ENCODE data around the gene RYR3.

The RYR3 gene

DNA sequence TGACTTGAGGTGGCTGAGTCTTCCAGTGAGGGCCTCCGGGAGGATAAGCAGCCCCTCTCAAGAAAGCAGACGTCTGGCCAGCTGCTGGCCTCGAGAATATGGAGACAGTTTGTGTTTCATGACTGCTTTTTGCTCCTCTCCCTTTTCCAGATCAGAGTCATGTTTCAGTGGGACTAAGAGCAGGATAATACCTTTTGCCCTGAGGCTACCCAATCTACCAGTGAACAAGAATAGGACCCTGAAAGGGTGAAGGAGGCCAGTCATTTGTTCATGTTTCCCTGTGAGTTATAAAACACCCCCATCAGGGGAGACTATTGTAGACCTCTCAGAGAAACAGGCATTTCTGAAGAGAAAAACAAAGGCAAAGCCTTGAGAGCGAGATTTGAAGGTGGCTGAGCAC lies 137.4 kb downstream of the RYR3 start:
- Histone ChIP-seq H3K9me3 (ENCODE audit: control insufficient read depth in 2 of 2, low read length in 2 of 2) (no peaks in the 10 kb centered on the region), H3K4me1 (ENCODE audit: control insufficient read depth, insufficient read depth, low read length) (no peaks in the 10 kb centered on the region), H3K27me3 (ENCODE audit: control insufficient read depth in 1 of 2, insufficient read depth in 2 of 2, low read length in 2 of 2) (no peaks in the 10 kb centered on the region), H3K4me3 (ENCODE audit: low read length in 2 of 2) (no peak overlapping the region), H3K27ac (ENCODE audit: low read length) (no peak overlapping the region), H3K36me3 (ENCODE audit: control insufficient read depth in 2 of 2, insufficient read depth in 2 of 2, low read length in 2 of 2) (no peaks in the 10 kb centered on the region), H3K9ac (ENCODE audit: low read length in 2 of 2) (no peak overlapping the region)

DNA sequence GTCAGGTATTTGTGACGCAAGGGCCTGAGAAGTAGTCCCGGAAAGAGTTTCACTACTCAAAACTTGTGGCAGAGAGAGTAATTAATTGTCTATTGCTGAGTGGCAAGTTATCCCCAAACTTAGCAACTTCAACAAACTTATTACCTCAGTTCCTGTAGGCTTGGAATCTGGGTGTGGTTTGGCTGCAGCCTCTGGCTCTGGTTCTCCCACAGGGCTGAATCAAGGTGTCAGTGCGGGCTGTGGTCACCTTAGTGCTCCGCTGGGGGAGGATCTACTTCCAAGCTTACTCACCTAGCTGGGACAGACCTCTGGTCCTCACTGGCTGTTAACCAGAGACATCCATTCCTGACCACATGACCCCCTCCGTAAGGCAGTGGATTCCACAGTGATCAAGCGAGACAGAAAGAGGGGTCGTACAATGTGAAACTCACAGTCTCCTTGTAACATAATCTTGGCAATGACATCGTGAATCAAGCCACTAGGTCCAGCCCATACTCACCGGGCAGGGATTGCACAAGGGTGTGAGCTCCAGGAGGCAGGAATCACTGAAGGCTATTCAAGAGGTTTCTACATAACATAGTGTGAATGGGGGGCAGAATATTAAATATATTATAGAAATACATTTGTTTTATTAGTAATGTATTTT lies 138.3 kb downstream of the RYR3 start:
- H3K27me3 ChIP-seq (ENCODE audit: control insufficient read depth in 1 of 2, insufficient read depth in 2 of 2, low read length in 2 of 2), result no peaks in the 10 kb centered on the region
- no peak overlapping the region for H3K9ac ChIP-seq (ENCODE audit: low read length in 2 of 2)
- H3K27ac ChIP-seq (ENCODE audit: low read length), result no peak overlapping the region
- no peaks in the 10 kb centered on the region for H3K36me3 ChIP-seq (ENCODE audit: control insufficient read depth in 2 of 2, insufficient read depth in 2 of 2, low read length in 2 of 2)
- no peak overlapping the region for H3K4me3 ChIP-seq (ENCODE audit: low read length in 2 of 2)
- no peaks in the 10 kb centered on the region for H3K4me1 ChIP-seq (ENCODE audit: control insufficient read depth, insufficient read depth, low read length)
- H3K9me3 ChIP-seq (ENCODE audit: control insufficient read depth in 2 of 2, low read length in 2 of 2), result no peaks in the 10 kb centered on the region

DNA sequence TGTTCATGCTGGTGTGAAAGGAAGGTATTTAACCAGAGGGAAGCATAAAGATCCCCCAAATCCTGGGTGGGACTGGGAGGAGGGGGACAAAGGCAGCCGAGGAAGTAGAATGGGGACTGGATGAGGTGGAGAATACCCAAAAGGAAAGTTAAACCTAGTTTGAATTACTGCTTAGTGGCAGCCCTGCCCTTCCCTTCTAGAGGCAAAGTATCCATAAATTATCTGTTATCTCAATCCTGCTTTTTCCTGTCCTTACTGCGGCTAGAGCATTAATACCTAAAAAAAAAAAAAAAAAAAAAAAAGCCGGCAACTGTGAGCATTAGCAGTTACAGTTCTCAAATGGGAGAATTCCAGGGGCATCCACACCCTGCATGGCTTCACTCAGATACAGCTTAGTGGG lies 139.0 kb downstream of the RYR3 start:
- Histone ChIP-seq H3K9me3 (ENCODE audit: control insufficient read depth in 2 of 2, low read length in 2 of 2) (no peaks in the 10 kb centered on the region), H3K9ac (ENCODE audit: low read length in 2 of 2) (no peak overlapping the region), H3K27me3 (ENCODE audit: control insufficient read depth in 1 of 2, insufficient read depth in 2 of 2, low read length in 2 of 2) (no peaks in the 10 kb centered on the region), H3K27ac (ENCODE audit: low read length) (no peak overlapping the region), H3K36me3 (ENCODE audit: control insufficient read depth in 2 of 2, insufficient read depth in 2 of 2, low read length in 2 of 2) (no peaks in the 10 kb centered on the region), H3K4me1 (ENCODE audit: control insufficient read depth, insufficient read depth, low read length) (no peaks in the 10 kb centered on the region), H3K4me3 (ENCODE audit: low read length in 2 of 2) (no peak overlapping the region)

DNA sequence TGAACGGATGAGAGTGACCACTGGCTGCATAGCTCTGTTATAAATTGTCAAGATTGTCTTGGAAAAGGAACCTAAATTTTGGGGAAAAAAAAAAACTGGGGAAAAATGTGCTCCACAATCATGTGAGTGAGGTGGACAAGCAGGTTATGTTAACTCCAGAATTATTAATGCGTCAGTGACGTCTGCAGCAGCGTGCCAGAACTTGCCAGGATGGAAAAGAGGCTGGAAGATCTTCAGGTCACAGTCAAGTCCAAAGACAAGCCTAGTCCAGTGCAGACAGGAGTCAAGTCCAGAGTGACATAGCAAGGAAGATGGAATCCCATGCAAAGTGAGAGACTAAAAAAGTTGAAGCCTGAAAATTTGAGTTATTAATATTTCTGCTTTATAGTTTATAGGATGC lies 140.6 kb downstream of the RYR3 start:
- Histone ChIP-seq H3K9ac (ENCODE audit: low read length in 2 of 2) (no peak overlapping the region), H3K4me1 (ENCODE audit: control insufficient read depth, insufficient read depth, low read length) (no peaks in the 10 kb centered on the region), H3K4me3 (ENCODE audit: low read length in 2 of 2) (no peak overlapping the region), H3K36me3 (ENCODE audit: control insufficient read depth in 2 of 2, insufficient read depth in 2 of 2, low read length in 2 of 2) (no peaks in the 10 kb centered on the region), H3K27ac (ENCODE audit: low read length) (no peak overlapping the region), H3K9me3 (ENCODE audit: control insufficient read depth in 2 of 2, low read length in 2 of 2) (no peaks in the 10 kb centered on the region), H3K27me3 (ENCODE audit: control insufficient read depth in 1 of 2, insufficient read depth in 2 of 2, low read length in 2 of 2) (no peaks in the 10 kb centered on the region)

DNA sequence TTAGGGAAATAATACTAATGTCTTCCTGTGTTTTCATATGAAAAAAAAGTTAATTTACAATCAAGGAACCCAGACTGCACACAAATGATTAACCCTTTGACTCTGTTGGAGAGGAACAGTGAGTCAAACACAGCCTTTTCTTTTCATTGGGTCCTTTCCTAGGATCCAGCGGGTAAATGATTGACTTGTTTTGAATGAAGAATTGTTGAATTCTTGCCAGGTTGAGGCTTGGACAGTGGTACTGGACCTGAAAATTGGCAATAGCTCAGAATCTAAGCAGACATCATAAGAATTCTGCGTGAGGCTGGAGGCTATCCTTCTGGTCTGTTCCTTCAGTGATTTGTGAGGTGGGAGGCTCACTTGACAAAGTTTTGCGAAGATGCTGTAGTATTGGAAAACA lies 143.0 kb downstream of the RYR3 start:
- Histone ChIP-seq H3K9ac (ENCODE audit: low read length in 2 of 2) (no peak overlapping the region), H3K4me1 (ENCODE audit: control insufficient read depth, insufficient read depth, low read length) (no peaks in the 10 kb centered on the region), H3K27ac (ENCODE audit: low read length) (no peak overlapping the region), H3K9me3 (ENCODE audit: control insufficient read depth in 2 of 2, low read length in 2 of 2) (no peaks in the 10 kb centered on the region), H3K36me3 (ENCODE audit: control insufficient read depth in 2 of 2, insufficient read depth in 2 of 2, low read length in 2 of 2) (no peaks in the 10 kb centered on the region), H3K4me3 (ENCODE audit: low read length in 2 of 2) (no peak overlapping the region), H3K27me3 (ENCODE audit: control insufficient read depth in 1 of 2, insufficient read depth in 2 of 2, low read length in 2 of 2) (no peaks in the 10 kb centered on the region)

DNA sequence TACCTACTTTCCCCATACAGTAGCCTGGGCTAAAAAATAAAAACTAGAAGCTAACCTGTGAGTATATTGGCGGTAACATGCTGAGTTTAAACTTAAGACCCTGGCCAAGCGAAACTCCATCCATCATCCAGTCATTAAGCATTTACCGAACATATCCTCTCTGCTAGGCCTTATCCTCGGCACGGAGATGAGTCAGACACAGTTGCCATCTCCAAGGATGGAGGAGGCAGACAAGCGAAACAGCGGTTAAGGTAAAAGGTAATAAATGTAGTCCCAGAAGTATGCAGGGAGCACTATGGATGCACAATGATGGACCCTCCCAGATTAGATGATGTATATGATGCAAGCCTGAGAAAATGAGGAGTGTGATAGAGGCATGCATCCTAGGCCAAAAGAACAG lies 143.6 kb downstream of the RYR3 start:
- H3K9me3 ChIP-seq (ENCODE audit: control insufficient read depth in 2 of 2, low read length in 2 of 2), result no peaks in the 10 kb centered on the region
- no peak overlapping the region for H3K9ac ChIP-seq (ENCODE audit: low read length in 2 of 2)
- H3K4me3 ChIP-seq (ENCODE audit: low read length in 2 of 2), result no peak overlapping the region
- no peak overlapping the region for H3K27ac ChIP-seq (ENCODE audit: low read length)
- no peaks in the 10 kb centered on the region for H3K27me3 ChIP-seq (ENCODE audit: control insufficient read depth in 1 of 2, insufficient read depth in 2 of 2, low read length in 2 of 2)
- no peaks in the 10 kb centered on the region for H3K4me1 ChIP-seq (ENCODE audit: control insufficient read depth, insufficient read depth, low read length)
- H3K36me3 ChIP-seq (ENCODE audit: control insufficient read depth in 2 of 2, insufficient read depth in 2 of 2, low read length in 2 of 2), result no peaks in the 10 kb centered on the region

DNA sequence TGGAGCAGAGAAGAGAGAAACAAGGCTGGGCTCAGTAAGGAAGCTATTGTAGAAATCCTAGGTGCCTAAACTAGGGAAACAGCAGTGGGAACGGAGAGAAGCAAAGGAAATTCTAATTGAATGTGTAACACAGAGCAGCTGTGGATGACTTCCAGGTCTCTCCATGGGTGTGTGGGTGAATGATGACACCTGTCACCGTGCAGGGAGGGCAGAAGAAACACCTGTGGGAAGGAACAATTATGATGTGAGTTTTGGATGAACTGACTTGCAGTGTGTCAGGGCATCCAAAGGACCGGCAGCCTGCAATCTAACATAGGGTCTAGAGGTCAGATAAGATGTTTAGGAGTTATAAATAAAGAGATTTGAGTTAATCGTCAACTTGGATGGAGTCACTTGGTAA lies 144.2 kb downstream of the RYR3 start:
- Histone ChIP-seq H3K9ac (ENCODE audit: low read length in 2 of 2) (no peak overlapping the region), H3K36me3 (ENCODE audit: control insufficient read depth in 2 of 2, insufficient read depth in 2 of 2, low read length in 2 of 2) (no peaks in the 10 kb centered on the region), H3K27ac (ENCODE audit: low read length) (no peak overlapping the region), H3K4me1 (ENCODE audit: control insufficient read depth, insufficient read depth, low read length) (no peaks in the 10 kb centered on the region), H3K4me3 (ENCODE audit: low read length in 2 of 2) (no peak overlapping the region), H3K27me3 (ENCODE audit: control insufficient read depth in 1 of 2, insufficient read depth in 2 of 2, low read length in 2 of 2) (no peaks in the 10 kb centered on the region), H3K9me3 (ENCODE audit: control insufficient read depth in 2 of 2, low read length in 2 of 2) (no peaks in the 10 kb centered on the region)

DNA sequence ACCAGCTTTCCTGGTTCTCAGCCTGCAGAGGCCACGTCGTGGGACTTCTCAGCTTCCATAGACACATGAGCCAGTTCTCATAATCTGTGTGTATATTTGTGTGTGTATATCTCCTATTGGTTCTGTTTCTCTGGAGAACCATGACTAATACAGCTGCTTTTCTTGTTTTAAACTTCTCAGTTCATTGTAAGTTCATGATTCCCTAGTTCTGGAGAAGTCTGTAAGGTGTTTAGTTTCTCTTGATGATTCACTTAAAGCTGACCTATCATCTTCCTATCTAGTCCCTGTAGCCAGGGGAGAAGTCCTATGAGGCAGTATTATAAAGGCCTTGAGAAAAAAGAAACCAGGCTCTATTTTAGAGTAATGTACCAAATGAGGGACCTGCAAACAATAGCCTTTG lies 147.7 kb downstream of the RYR3 start:
- no peaks in the 10 kb centered on the region for H3K27me3 ChIP-seq (ENCODE audit: control insufficient read depth in 1 of 2, insufficient read depth in 2 of 2, low read length in 2 of 2)
- H3K9me3 ChIP-seq (ENCODE audit: control insufficient read depth in 2 of 2, low read length in 2 of 2), result no peaks in the 10 kb centered on the region
- H3K9ac ChIP-seq (ENCODE audit: low read length in 2 of 2), result no peak overlapping the region
- no peak overlapping the region for H3K27ac ChIP-seq (ENCODE audit: low read length)
- no peaks in the 10 kb centered on the region for H3K36me3 ChIP-seq (ENCODE audit: control insufficient read depth in 2 of 2, insufficient read depth in 2 of 2, low read length in 2 of 2)
- no peak overlapping the region for H3K4me3 ChIP-seq (ENCODE audit: low read length in 2 of 2)
- H3K4me1 ChIP-seq (ENCODE audit: control insufficient read depth, insufficient read depth, low read length), result no peaks in the 10 kb centered on the region

DNA sequence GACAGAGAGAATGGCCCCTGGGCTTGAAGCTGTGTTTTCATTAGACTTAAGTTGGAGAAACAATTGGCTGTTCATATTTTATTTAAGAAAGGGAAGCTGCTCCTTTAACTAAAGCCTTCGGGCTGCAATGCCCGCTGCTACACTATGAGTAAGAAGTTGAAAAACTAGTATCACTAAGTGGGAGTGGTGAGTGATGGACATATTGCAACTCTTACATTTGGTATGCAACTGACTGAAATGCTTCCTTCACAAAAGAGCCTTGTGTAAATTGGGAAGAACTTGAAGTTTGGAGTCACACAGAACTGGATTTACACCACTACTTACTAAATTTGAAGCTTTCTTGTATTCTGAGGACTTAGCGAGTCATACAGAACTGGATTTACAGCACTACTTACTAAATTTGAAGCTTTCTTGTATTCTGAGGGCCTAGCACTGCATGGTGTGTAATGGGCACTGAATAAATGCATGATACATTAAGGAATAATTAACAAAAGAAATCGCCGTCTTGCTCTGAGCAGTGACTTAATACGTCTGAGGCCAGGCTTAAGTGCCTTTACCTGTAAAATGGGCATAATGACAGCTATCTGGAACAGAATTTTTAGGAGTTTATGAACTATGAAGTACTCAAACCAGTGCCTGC lies 149.5 kb downstream of the RYR3 start:
- Histone ChIP-seq H3K9me3 (ENCODE audit: control insufficient read depth in 2 of 2, low read length in 2 of 2) (no peaks in the 10 kb centered on the region), H3K36me3 (ENCODE audit: control insufficient read depth in 2 of 2, insufficient read depth in 2 of 2, low read length in 2 of 2) (no peaks in the 10 kb centered on the region), H3K9ac (ENCODE audit: low read length in 2 of 2) (no peak overlapping the region), H3K4me1 (ENCODE audit: control insufficient read depth, insufficient read depth, low read length) (no peaks in the 10 kb centered on the region), H3K27me3 (ENCODE audit: control insufficient read depth in 1 of 2, insufficient read depth in 2 of 2, low read length in 2 of 2) (no peaks in the 10 kb centered on the region), H3K27ac (ENCODE audit: low read length) (no peak overlapping the region), H3K4me3 (ENCODE audit: low read length in 2 of 2) (no peak overlapping the region)

DNA sequence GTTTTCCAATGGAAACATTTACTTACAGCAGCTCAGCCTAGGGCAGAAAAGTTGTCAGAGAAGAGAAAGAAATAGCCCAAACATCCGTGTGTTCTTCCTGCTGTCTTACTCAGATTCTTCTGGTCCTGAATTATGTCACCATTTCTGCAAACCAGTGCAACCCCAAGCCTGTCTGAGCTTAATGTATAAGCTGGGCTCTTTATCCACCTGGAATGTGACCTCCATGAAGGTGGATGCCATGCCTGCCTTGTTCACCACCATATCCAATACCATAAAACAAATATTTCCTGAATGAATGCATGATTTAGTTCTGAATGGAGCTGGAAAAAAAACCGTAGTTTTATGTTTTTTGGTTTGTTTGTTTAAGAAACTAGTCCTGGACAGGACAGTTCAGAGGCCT lies 150.9 kb downstream of the RYR3 start:
- Histone ChIP-seq H3K4me1 (ENCODE audit: control insufficient read depth, insufficient read depth, low read length) (no peaks in the 10 kb centered on the region), H3K4me3 (ENCODE audit: low read length in 2 of 2) (no peak overlapping the region), H3K27me3 (ENCODE audit: control insufficient read depth in 1 of 2, insufficient read depth in 2 of 2, low read length in 2 of 2) (no peaks in the 10 kb centered on the region), H3K9ac (ENCODE audit: low read length in 2 of 2) (no peak overlapping the region), H3K9me3 (ENCODE audit: control insufficient read depth in 2 of 2, low read length in 2 of 2) (no peaks in the 10 kb centered on the region), H3K36me3 (ENCODE audit: control insufficient read depth in 2 of 2, insufficient read depth in 2 of 2, low read length in 2 of 2) (no peaks in the 10 kb centered on the region), H3K27ac (ENCODE audit: low read length) (no peak overlapping the region)

DNA sequence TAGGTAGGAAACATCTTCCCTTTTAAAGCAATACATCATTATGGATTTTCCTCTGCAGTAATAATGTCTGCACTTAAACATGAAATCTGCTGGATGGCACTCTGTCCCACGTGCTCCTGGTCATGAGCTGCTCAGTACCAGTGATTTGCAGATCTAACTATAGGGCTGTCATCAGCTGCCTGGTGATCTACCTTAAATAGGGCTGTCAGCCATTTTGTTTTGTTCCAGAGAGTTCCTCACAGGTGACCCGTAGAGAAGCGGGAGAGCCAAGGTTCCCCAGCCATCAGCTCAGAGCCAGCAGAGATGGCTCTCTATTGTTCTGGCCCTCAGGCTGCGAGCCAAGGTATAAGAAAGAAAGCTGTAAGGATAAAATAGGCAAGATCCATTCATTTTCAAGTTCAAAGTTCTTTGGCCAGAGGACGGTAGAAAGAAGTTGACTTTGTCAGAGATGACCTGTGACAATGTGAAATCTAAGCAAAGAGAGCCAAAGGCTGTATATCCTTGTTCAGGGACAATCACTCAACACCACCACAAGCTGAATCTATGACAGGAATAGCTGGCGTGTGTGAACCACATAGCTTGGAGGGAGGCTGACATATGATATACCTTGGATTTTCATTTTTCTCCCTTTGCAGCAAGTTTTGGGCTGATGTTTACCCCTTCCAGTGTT lies 156.5 kb downstream of the RYR3 start:
- H3K9ac ChIP-seq (ENCODE audit: low read length in 2 of 2), result no peak overlapping the region
- no peak overlapping the region for H3K4me3 ChIP-seq (ENCODE audit: low read length in 2 of 2)
- H3K9me3 ChIP-seq (ENCODE audit: control insufficient read depth in 2 of 2, low read length in 2 of 2), result no peaks in the 10 kb centered on the region
- H3K27me3 ChIP-seq (ENCODE audit: control insufficient read depth in 1 of 2, insufficient read depth in 2 of 2, low read length in 2 of 2), result no peaks in the 10 kb centered on the region
- H3K4me1 ChIP-seq (ENCODE audit: control insufficient read depth, insufficient read depth, low read length), result no peaks in the 10 kb centered on the region
- H3K36me3 ChIP-seq (ENCODE audit: control insufficient read depth in 2 of 2, insufficient read depth in 2 of 2, low read length in 2 of 2), result no peaks in the 10 kb centered on the region
- H3K27ac ChIP-seq (ENCODE audit: low read length), result no peak overlapping the region

All from stomach smooth muscle (tissue), 2 donors.